ENCODE results near the gene REXO5.

- TF ChIP-seq, protein P1, sequence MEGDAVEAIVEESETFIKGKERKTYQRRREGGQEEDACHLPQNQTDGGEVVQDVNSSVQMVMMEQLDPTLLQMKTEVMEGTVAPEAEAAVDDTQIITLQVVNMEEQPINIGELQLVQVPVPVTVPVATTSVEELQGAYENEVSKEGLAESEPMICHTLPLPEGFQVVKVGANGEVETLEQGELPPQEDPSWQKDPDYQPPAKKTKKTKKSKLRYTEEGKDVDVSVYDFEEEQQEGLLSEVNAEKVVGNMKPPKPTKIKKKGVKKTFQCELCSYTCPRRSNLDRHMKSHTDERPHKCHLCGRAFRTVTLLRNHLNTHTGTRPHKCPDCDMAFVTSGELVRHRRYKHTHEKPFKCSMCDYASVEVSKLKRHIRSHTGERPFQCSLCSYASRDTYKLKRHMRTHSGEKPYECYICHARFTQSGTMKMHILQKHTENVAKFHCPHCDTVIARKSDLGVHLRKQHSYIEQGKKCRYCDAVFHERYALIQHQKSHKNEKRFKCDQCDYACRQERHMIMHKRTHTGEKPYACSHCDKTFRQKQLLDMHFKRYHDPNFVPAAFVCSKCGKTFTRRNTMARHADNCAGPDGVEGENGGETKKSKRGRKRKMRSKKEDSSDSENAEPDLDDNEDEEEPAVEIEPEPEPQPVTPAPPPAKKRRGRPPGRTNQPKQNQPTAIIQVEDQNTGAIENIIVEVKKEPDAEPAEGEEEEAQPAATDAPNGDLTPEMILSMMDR (IDR thresholded peaks at IDR 0.05; ENCODE audit: extremely low read depth in 1 of 2, insufficient read depth in 1 of 2, low read depth in 1 of 2, low read length in 2 of 2) = no peak
- TF ChIP-seq POLR2A (IDR thresholded peaks at IDR 0.05; ENCODE audit: low read depth, low read length) (no peak), EZH2 (IDR thresholded peaks at IDR 0.05; ENCODE audit: borderline replicate concordance, low read depth, low read length, severe bottlenecking) (no peak), MAX (IDR thresholded peaks at IDR 0.05; ENCODE audit: insufficient read depth, insufficient read length) (no peak), POLR2AphosphoS5 (IDR thresholded peaks at IDR 0.05; ENCODE audit: insufficient read depth, low read depth, low read length) (no peak), JUN (IDR thresholded peaks at IDR 0.05; ENCODE audit: borderline replicate concordance, insufficient read depth, insufficient read length, low read depth) (no peak), MYC (IDR thresholded peaks at IDR 0.05; ENCODE audit: low read depth, low read length) (no peak), FOS (IDR thresholded peaks at IDR 0.05; ENCODE audit: borderline replicate concordance, insufficient read depth, low read length) (no peak), GATA2 (IDR thresholded peaks at IDR 0.05; ENCODE audit: insufficient read depth, insufficient read length, low read depth, low read length) (no peak)
Observed at GRCh38 chr16:20782470-20782869, 23.9 kb upstream of the REXO5 start.

All from endothelial cell of umbilical vein (primary cell).